ENCODE results near the gene UGT1A10. TPM values are rescaled to one million over a fixed set of nuclear protein-coding genes. Genes with fewer than 3 reads are reported as not detected.
A peak's percentile ranks its signal among the peaks of the same experiment; 100 is the strongest.

The UGT1A10 gene
- total RNA-seq, 4 donors from 2014 or later = 0.36 TPM; not detected in 3

DNA sequence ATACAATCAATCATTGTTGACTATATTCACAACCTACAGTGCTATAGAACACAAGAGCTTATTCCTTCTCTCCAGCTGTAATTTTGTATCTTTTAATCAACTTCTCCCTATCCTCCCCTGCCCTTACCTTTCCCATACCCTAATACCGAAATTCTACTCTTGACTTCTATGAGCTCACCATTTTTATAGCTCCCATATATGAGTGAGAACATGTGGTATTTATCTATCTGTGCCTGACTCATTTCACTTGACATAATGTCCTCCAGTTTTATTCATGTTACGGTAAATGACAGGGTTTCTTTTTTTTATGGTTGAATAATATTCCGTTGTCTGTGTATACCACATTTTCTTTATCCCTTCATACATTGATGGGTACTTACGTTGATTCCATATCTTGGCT, 144.5 kb downstream of the UGT1A10 start:
- H3K4me3 ChIP-seq (ENCODE audit: low read depth, poor library complexity, severe bottlenecking) = no peak overlapping the region
- no peak for DNase-seq (ENCODE audit: low spot score in 2 of 2)
- intact Hi-C loops (cut with DNase I; ENCODE audit: low total_unique reads) = loop anchor here (10.0 kb wide), 1 partner anchor 1524 kb away; no protein-coding TSS in a partner anchor
- WGBS, 2 donors = 83 to 85% methylated on average over 4 of the region's 4 CpGs
- TF ChIP-seq, protein P1, sequence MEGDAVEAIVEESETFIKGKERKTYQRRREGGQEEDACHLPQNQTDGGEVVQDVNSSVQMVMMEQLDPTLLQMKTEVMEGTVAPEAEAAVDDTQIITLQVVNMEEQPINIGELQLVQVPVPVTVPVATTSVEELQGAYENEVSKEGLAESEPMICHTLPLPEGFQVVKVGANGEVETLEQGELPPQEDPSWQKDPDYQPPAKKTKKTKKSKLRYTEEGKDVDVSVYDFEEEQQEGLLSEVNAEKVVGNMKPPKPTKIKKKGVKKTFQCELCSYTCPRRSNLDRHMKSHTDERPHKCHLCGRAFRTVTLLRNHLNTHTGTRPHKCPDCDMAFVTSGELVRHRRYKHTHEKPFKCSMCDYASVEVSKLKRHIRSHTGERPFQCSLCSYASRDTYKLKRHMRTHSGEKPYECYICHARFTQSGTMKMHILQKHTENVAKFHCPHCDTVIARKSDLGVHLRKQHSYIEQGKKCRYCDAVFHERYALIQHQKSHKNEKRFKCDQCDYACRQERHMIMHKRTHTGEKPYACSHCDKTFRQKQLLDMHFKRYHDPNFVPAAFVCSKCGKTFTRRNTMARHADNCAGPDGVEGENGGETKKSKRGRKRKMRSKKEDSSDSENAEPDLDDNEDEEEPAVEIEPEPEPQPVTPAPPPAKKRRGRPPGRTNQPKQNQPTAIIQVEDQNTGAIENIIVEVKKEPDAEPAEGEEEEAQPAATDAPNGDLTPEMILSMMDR (IDR thresholded peaks at IDR 0.05) = no peak
- no peak for TF ChIP-seq POLR2A (IDR thresholded peaks at IDR 0.05)

DNA sequence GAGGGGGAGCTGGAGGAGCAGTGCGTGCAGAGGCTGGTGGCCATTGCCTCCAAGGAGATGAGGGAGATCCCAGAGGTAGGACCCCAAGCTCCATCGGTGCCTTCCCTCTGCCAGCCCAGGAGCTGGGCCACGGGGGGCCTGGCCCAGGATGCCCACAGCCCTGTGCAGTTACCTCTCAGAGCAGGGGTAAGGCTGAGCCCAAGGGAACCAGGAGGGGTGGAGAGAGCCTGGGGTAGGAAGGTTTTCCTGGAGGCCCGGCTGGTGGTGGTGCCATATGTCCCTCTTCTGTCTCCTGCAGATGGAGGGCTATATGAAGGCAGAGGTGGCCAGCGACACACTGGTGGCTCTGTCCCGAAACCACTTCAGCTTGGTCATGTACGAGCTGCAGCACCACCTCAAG, 153.3 kb downstream of the UGT1A10 start:
- TF ChIP-seq, protein P1 (IDR thresholded peaks at IDR 0.05) = no peak
- no peak for TF ChIP-seq POLR2A (IDR thresholded peaks at IDR 0.05)
- intact Hi-C loops (cut with DNase I; ENCODE audit: low total_unique reads) = loop anchor here (10.0 kb wide), 1 partner anchor 1515 kb away; no protein-coding TSS in a partner anchor
- no peak for DNase-seq (ENCODE audit: low spot score in 2 of 2)
- 83 to 90% methylated on average over 6 to 7 of the region's 7 CpGs for WGBS, 2 donors
- H3K4me3 ChIP-seq (ENCODE audit: low read depth, poor library complexity, severe bottlenecking) = no peak overlapping the region

DNA sequence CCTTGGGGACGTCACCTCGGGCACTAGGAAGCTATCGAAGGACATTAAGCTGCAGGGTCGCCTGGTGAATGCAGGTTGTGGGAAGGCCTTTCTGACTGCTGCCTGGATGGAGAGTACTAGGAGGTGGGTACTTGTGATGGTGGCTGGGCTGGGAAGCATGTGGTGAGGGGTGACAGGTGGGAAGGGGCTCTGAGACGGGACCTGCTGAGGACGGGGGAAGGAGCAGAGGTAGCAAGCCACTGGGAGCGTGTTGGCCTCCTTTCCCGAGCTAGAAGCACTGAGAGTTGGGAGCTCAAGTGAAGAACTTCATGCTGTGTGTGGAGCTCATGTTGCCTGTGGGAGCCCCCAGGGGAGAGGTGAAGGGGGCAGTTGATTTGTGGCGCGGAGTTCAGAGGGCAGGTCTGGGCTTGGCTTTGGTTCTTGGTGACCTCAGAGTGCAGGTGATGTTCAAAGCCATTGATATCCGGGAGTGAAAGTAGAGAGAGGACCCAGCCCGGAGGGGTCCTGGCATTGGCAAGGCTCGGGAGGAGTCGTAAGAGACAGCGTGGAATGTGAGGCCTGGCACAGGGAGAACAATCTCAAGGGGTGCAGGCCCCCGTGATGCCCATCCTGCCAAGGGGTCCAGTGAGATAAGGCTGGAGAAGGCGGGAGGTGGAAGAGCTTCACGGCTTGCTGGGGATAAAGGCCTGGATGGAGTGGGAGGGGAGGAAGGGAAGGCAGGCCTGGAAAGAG, 155.1 kb downstream of the UGT1A10 start:
- H3K4me3 ChIP-seq (ENCODE audit: low read depth, poor library complexity, severe bottlenecking) = no peak overlapping the region
- TF ChIP-seq POLR2A (IDR thresholded peaks at IDR 0.05) = no peak
- TF ChIP-seq, protein P1 (IDR thresholded peaks at IDR 0.05) = no peak
- peak in 1 of 2 donors; percentile 6 for DNase-seq (ENCODE audit: low spot score in 2 of 2)
- intact Hi-C loops (cut with DNase I; ENCODE audit: low total_unique reads) = no loop called here
- 83 to 85% methylated on average over 18 of the region's 18 CpGs for WGBS, 2 donors

DNA sequence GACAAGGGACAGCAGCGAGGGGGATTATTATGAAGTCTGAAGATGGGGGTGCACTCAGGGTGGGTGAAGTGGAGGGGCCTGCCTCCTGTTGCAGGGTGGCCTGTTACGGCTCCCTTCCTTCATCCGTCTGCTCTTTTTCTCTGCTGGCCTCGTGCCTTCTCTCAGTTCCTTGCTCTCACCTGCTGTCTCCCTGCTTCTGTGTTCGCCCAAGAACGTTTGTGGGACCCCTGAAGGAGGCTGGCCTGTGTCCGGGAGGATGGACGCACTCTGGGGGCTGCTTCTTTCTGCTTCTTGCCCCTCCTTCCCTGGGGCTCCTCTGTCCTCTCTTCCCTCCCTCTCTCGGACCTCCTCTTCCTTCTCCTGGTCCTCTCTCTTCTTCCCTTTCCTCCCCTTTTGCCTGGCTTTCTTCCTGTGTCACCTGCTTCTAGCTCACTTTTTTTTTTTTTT, 155.7 kb downstream of the UGT1A10 start:
- 77 to 78% methylated on average over 9 of the region's 9 CpGs for WGBS, 2 donors
- TF ChIP-seq, protein P1 (IDR thresholded peaks at IDR 0.05) = no peak
- TF ChIP-seq POLR2A (IDR thresholded peaks at IDR 0.05) = no peak
- no peak for DNase-seq (ENCODE audit: low spot score in 2 of 2)
- no peak overlapping the region for H3K4me3 ChIP-seq (ENCODE audit: low read depth, poor library complexity, severe bottlenecking)
- intact Hi-C loops (cut with DNase I; ENCODE audit: low total_unique reads) = no loop called here

DNA sequence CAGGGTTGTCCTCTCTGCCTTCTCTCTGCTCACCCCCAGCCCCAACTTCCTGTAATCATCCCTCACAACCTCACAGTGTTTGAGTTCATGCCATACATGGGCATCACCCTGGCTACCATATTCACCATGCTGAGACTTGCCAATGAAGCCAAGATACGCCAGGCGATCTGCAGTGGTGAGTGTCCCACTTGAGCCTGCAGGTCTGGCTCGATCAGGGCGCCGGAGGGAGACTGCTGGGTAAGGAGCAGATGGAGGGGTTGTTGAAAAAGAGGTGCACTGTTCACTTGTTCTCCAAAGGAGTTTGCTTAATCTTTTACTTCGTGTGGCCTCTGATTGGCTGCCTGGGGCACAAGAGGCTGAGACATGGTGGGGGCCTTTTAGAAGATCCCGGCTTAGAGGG, 156.5 kb downstream of the UGT1A10 start:
- intact Hi-C loops (cut with DNase I; ENCODE audit: low total_unique reads) = no loop called here
- WGBS, 2 donors = 79 to 83% methylated on average over 7 of the region's 7 CpGs
- no peak for TF ChIP-seq POLR2A (IDR thresholded peaks at IDR 0.05)
- TF ChIP-seq, protein P1 (IDR thresholded peaks at IDR 0.05) = no peak
- DNase-seq (ENCODE audit: low spot score in 2 of 2) = no peak
- H3K4me3 ChIP-seq (ENCODE audit: low read depth, poor library complexity, severe bottlenecking) = no peak overlapping the region
